Gastrocnemius medialis (tissue), 4 donors: ENCODE data around the gene DOK3.

Experiments
- POLR2A ChIP-seq, 2 donors: fragments of 450-650 bp; IDR thresholded peaks; one replicate each; pipeline ENCODE4 v1.6.1; 2017; ENCODE audit warnings: antibody characterized with exemption in 2 of 2, mild to moderate bottlenecking in 2 of 2, moderate library complexity in 2 of 2
- TF ChIP-seq, protein P1 (sequence below), 5 experiments: fragments of 450-650 bp in 3 of 5; fragments of 200-600 bp in 2 of 5; sonication (generic) in 2 of 5; IDR thresholded peaks in 4 of 5; conservative IDR thresholded peaks in 1 of 5; 1 replicate in 4 of 5; 2 replicates in 1 of 5; pipeline ENCODE4 v1.5.1; 2016 to 2019; ENCODE audit warnings: antibody characterized with exemption in 5 of 5, mild to moderate bottlenecking in 3 of 5, moderate library complexity in 3 of 5

DNA sequence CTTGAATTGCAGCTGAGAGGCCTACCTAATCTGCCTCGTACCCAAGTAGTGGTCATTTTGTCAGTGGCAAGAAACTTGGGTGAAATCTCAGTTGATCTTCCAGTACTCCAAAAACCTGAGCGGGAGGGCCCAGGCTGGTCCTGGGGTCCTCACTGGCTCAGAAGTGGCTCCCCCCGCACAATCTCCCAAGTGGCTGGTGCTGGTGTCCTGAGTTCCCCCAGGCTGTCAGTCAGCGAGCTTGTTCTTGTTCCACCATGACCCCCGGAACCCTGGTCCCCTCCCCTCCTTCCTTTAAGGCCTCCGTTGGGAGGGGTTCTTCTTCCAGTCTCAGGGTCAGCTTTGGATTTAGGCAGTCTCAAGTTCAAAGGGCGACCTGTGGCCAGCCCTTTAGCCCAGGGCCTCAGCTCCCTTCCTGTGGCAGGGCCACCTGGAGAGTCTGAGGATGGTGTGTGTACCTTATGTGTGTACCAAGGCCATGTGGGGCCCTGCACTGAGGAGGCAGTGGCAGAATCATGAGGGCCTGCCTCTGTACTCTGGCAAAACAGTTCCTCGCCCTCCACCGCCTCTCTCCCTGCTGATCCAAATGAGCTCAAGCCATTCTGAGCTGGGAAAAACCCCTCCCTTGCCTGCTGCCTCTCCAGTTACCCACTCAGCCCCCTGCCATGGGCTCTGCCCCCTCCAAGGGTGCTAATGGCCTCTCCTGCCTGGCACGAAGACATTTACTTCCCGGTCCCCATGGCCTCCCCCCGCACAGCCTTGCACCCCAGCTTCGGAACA, 31.7 kb downstream of the DOK3 start:
- no peak for TF ChIP-seq POLR2A (IDR thresholded peaks at IDR 0.05)
- TF ChIP-seq, protein P1, sequence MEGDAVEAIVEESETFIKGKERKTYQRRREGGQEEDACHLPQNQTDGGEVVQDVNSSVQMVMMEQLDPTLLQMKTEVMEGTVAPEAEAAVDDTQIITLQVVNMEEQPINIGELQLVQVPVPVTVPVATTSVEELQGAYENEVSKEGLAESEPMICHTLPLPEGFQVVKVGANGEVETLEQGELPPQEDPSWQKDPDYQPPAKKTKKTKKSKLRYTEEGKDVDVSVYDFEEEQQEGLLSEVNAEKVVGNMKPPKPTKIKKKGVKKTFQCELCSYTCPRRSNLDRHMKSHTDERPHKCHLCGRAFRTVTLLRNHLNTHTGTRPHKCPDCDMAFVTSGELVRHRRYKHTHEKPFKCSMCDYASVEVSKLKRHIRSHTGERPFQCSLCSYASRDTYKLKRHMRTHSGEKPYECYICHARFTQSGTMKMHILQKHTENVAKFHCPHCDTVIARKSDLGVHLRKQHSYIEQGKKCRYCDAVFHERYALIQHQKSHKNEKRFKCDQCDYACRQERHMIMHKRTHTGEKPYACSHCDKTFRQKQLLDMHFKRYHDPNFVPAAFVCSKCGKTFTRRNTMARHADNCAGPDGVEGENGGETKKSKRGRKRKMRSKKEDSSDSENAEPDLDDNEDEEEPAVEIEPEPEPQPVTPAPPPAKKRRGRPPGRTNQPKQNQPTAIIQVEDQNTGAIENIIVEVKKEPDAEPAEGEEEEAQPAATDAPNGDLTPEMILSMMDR (IDR thresholded peaks at IDR 0.05 in 4 of 5, conservative IDR thresholded peaks at IDR 0.05 in 1 of 5), result no peak
